Mesenchymal stem cell (in vitro differentiated cells and primary cell): ENCODE data around the gene MAP2K6.

Experiments
- DNase-seq: peaks from one replicate; pipeline ENCODE4 v3.0.0-alpha.2; 2013
- H2AFZ ChIP-seq: one replicate; pipeline ENCODE4 v1.6.1; 2013; ENCODE audit warnings: low read depth, mild to moderate bottlenecking, control low read depth, inconsistent platforms, low read length, moderate library complexity
- H2AK5ac ChIP-seq: 2 replicates; pipeline ENCODE4 v1.6.1; 2013; ENCODE audit warnings: low read length, moderate library complexity, mild to moderate bottlenecking, inconsistent platforms; ENCODE audit not compliant: severe bottlenecking
- H2BK120ac ChIP-seq: one replicate; pipeline ENCODE4 v1.6.1; 2013; ENCODE audit warnings: low read depth, mild to moderate bottlenecking, inconsistent platforms, low read length, moderate library complexity
- H2BK12ac ChIP-seq, 2 experiments: one replicate each; pipeline ENCODE4 v1.6.1; 2013; ENCODE audit warnings: inconsistent platforms in 2 of 2, low read length in 2 of 2, mild to moderate bottlenecking in 2 of 2, moderate library complexity in 2 of 2, control low read depth in 1 of 2
- H2BK15ac ChIP-seq: one replicate; pipeline ENCODE4 v1.6.1; 2013; ENCODE audit warnings: mild to moderate bottlenecking, low read depth, inconsistent platforms; ENCODE audit not compliant: poor library complexity, severe bottlenecking
- H2BK5ac ChIP-seq: 2 replicates; pipeline ENCODE4 v1.6.1; 2013; ENCODE audit warnings: low read depth, mild to moderate bottlenecking, low read length, control low read depth, inconsistent platforms; ENCODE audit not compliant: poor library complexity, severe bottlenecking
- H3K14ac ChIP-seq, 2 experiments: one replicate each; pipeline ENCODE4 v1.6.1; 2013; ENCODE audit warnings: inconsistent platforms in 2 of 2, low read length in 2 of 2, control low read depth in 1 of 2, mild to moderate bottlenecking in 1 of 2, moderate library complexity in 1 of 2
- H3K18ac ChIP-seq, 2 experiments: one replicate each; pipeline ENCODE4 v1.6.1; 2013; ENCODE audit warnings: inconsistent platforms in 2 of 2, low read length in 2 of 2, control low read depth in 1 of 2, low read depth in 1 of 2, mild to moderate bottlenecking in 1 of 2
- H3K23ac ChIP-seq, 2 experiments: one replicate each; pipeline ENCODE4 v1.6.1; 2013; ENCODE audit warnings: inconsistent platforms in 2 of 2, low read length in 2 of 2, mild to moderate bottlenecking in 2 of 2, moderate library complexity in 2 of 2, control low read depth in 1 of 2
- H3K27ac ChIP-seq: 2 replicates; pipeline ENCODE4 v1.5.1; 2013; ENCODE audit warnings: mild to moderate bottlenecking, moderate library complexity, low read length, control low read depth, inconsistent platforms; ENCODE audit not compliant: poor library complexity, severe bottlenecking
- H3K27me3 ChIP-seq, 2 experiments: 2 replicates each; pipeline versions ENCODE4 v1.6.1 to v1.7.0; 2013; ENCODE audit warnings: low read length in 2 of 2, mild to moderate bottlenecking in 2 of 2, moderate library complexity in 2 of 2, control low read depth in 1 of 2, inconsistent platforms in 1 of 2; ENCODE audit not compliant: control insufficient read depth in 1 of 2, insufficient read depth in 1 of 2
- H3K36me3 ChIP-seq, 2 experiments: 2 replicates each; pipeline versions ENCODE4 v1.6.1 to v1.7.0; 2013; ENCODE audit warnings: low read length in 2 of 2, control low read depth in 1 of 2, inconsistent platforms in 1 of 2, low read depth in 1 of 2, mild to moderate bottlenecking in 1 of 2; ENCODE audit not compliant: insufficient read depth in 2 of 2, control insufficient read depth in 1 of 2
- H3K4ac ChIP-seq, 2 experiments: one replicate each; pipeline ENCODE4 v1.6.1; 2013; ENCODE audit warnings: inconsistent platforms in 2 of 2, low read length in 2 of 2, mild to moderate bottlenecking in 2 of 2, moderate library complexity in 2 of 2, control low read depth in 1 of 2, low read depth in 1 of 2
- H3K4me1 ChIP-seq: 2 replicates; pipeline ENCODE4 v1.6.1; 2013; ENCODE audit warnings: low read depth, low read length, control low read depth; ENCODE audit not compliant: control insufficient read depth, insufficient read depth
- H3K4me2 ChIP-seq: 2 replicates; pipeline ENCODE4 v1.6.1; 2013; ENCODE audit warnings: low read length, mild to moderate bottlenecking, inconsistent platforms; ENCODE audit not compliant: poor library complexity, severe bottlenecking
- H3K4me3 ChIP-seq, 2 experiments: 2 replicates each; pipeline versions ENCODE4 v1.5.1 to v1.7.0; 2013; ENCODE audit warnings: low read length in 2 of 2, mild to moderate bottlenecking in 2 of 2, control low read depth in 1 of 2, low read depth in 1 of 2; ENCODE audit not compliant: insufficient read depth in 1 of 2
- H3K79me1 ChIP-seq: replicated peaks from 2 replicates; pipeline ENCODE4 v1.6.1; 2013; ENCODE audit warnings: mild to moderate bottlenecking, control low read depth, low read length, inconsistent platforms; ENCODE audit not compliant: poor library complexity, severe bottlenecking
- H3K9ac ChIP-seq: 2 replicates; pipeline ENCODE4 v1.7.0; 2013; ENCODE audit warnings: mild to moderate bottlenecking, low read length, moderate library complexity
- H3K9me3 ChIP-seq: 2 replicates; pipeline ENCODE4 v1.7.0; 2013; ENCODE audit warnings: mild to moderate bottlenecking, low read length; ENCODE audit not compliant: control insufficient read depth
- H4K8ac ChIP-seq: one replicate; pipeline ENCODE4 v1.6.1; 2013; ENCODE audit warnings: inconsistent platforms, mild to moderate bottlenecking, low read length, moderate library complexity
- H4K91ac ChIP-seq: one replicate; pipeline ENCODE4 v1.6.1; 2013; ENCODE audit warnings: mild to moderate bottlenecking, low read length, inconsistent platforms
- WGBS: methylation state at CpG from one replicate; pipeline ENCODE4 v1.1.7; 2013; ENCODE audit warnings: mixed read lengths; 5-methylcytosine and 5-hydroxymethylcytosine counted together

The MAP2K6 gene

GRCh38 chr17:69425978-69426377 is 11.5 kb downstream of the MAP2K6 start:
- Histone ChIP-seq H3K9me3 (no peaks in the 10 kb centered on the region), H3K79me1 (peaks cover 5% of the 10 kb centered on the region), H2BK5ac (no peak overlapping the region), H4K8ac (no peak overlapping the region), H2AK5ac (no peak overlapping the region), H2BK15ac (no peak overlapping the region), H2BK12ac (no peak overlapping the region), H2AFZ (no peak overlapping the region), H3K27me3 (no peaks in the 10 kb centered on the region), H4K91ac (no peak overlapping the region), H3K4me2 (no peak overlapping the region), H3K4ac (no peak overlapping the region), H3K14ac (no peak overlapping the region), H3K18ac (no peak overlapping the region), H3K36me3 (no peaks in the 10 kb centered on the region), H3K4me1 (peaks cover 2% of the 10 kb centered on the region), H2BK120ac (no peak overlapping the region), H3K9ac (no peak overlapping the region), H3K27ac (no peak overlapping the region), H3K4me3 (no peak overlapping the region), H3K23ac (no peak overlapping the region)
- no peak for DNase-seq
- 100% methylated on average over 1 of the region's 3 CpGs for WGBS

DNA sequence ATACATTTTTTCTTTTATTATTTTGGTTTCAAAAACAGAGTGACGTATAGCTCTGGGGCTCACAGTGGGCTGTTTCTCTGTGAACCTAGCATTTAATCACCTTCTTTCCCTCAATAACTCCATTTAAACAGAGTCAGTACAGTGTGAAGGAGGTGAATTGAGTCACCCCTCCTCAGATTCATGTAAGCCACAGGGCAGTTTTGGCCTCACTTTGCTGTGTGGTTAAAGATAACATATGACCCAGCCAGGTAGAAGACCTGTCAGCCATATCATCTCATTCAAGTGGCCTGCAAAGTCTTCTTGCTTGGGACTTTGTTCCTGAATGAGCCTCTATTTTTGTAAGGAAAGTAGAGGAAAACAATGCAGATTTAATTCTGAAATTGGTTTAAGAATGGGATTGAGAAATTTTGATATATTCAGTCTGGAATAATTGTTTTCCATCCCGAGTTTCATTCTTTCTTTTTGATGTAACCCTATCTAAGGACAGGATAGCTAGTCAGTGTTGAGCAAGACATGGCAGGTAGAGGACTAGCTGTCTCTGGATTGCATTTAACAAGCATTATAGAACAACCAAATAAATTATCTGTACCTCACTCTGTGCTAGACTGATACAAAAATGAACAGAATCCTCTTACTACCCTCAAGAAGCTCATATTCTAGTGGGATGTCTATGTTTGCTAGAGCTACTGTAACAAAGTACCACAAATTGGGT is 13.1 kb downstream of the MAP2K6 start:
- no peak for DNase-seq
- Histone ChIP-seq H3K23ac (no peak overlapping the region), H3K4me3 (no peak overlapping the region), H3K4ac (peak overlapping the region in 1 of 2 experiments; percentile 33), H3K27ac (no peak overlapping the region), H3K36me3 (no peaks in the 10 kb centered on the region), H2BK12ac (peak overlapping the region in 1 of 2 experiments; percentile 77), H4K8ac (no peak overlapping the region), H3K79me1 (peaks cover 3% of the 10 kb centered on the region), H2BK5ac (no peak overlapping the region), H2AFZ (no peak overlapping the region), H3K4me1 (peaks cover 2% of the 10 kb centered on the region), H2AK5ac (no peak overlapping the region), H3K27me3 (no peaks in the 10 kb centered on the region), H3K4me2 (no peak overlapping the region), H3K14ac (no peak overlapping the region), H4K91ac (no peak overlapping the region), H2BK120ac (no peak overlapping the region), H3K18ac (peak overlapping the region in 1 of 2 experiments; percentile 34), H2BK15ac (no peak overlapping the region), H3K9ac (no peak overlapping the region), H3K9me3 (no peaks in the 10 kb centered on the region)
- 100% methylated on average over 2 of the region's 2 CpGs for WGBS

DNA sequence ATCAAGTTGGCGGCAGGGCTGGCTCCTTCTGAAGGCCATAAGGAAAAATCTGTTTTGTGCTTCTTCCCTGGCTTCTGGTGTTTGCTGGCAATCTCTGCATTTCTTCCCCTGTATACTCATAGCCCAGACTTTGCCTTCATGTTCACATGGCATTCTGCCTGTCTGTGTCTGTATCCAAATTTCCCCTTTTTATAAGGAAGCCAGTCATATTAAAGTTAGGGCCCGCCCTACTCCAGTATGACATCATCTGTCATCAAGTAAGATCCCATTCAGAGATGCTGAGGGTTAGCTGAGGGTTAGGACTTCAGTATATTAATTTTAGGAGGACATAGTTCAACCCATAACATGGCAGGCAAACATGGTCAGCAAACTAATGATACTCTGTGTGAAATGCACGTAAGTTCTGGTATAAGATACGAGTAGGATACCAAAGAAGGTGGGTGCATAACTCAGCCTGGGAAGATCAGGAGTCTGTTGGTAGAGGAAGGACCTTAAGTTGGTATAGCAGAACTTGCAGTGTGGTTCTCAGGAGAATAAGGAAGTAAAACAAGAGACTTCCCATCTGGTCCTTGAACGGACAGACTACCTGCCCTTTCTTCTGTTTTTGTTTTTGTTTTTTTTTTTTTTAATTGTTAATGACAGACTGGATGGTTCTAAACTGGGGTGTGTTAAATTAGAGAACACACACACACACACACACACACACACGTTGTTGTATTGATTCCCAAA is 13.9 kb downstream of the MAP2K6 start:
- Histone ChIP-seq H3K4me2 (no peak overlapping the region), H3K23ac (no peak overlapping the region), H3K9ac (no peak overlapping the region), H3K27ac (no peak overlapping the region), H2AFZ (no peak overlapping the region), H2BK12ac (peak overlapping the region in 1 of 2 experiments; percentile 87), H3K79me1 (peaks cover 2% of the 10 kb centered on the region), H2BK5ac (no peak overlapping the region), H3K4me3 (no peak overlapping the region), H3K18ac (no peak overlapping the region), H2BK120ac (no peak overlapping the region), H4K8ac (no peak overlapping the region), H3K9me3 (no peaks in the 10 kb centered on the region), H3K14ac (no peak overlapping the region), H4K91ac (no peak overlapping the region), H3K27me3 (no peaks in the 10 kb centered on the region), H2BK15ac (no peak overlapping the region), H2AK5ac (no peak overlapping the region), H3K36me3 (no peaks in the 10 kb centered on the region), H3K4me1 (peaks cover 2% of the 10 kb centered on the region), H3K4ac (no peak overlapping the region)
- 89% methylated on average over 4 of the region's 6 CpGs for WGBS
- DNase-seq, result no peak

DNA sequence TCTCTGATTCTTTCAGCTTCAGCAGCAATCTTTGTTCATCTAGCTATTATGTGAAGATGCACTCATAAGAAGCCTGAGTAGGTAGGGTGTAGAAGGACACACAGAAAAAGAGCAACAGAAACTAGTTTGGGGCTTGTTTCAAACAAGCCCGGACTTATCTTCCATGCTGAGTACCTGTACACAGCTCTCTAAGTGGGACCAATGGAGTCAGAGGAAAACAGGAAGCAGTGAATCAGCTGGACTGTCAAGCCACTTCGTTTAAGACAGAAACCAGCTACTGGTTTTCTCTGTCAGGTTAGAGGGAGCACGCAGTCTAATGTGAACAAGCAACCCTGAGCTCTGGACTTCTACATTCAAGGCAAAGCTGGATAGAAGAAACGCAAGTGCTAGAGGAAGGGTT is 16.0 kb downstream of the MAP2K6 start:
- H3K14ac ChIP-seq, result no peak overlapping the region
- no peak overlapping the region for H3K27ac ChIP-seq
- no peak overlapping the region for H3K4ac ChIP-seq
- no peak overlapping the region for H2AFZ ChIP-seq
- H3K4me2 ChIP-seq, result no peak overlapping the region
- H2BK120ac ChIP-seq, result no peak overlapping the region
- H3K4me3 ChIP-seq, result no peak overlapping the region
- H2BK12ac ChIP-seq, result no peak overlapping the region
- no peak overlapping the region for H2BK15ac ChIP-seq
- peak overlapping the region; percentile 24 for H4K8ac ChIP-seq
- H2AK5ac ChIP-seq, result no peak overlapping the region
- peak overlapping the region in 1 of 2 experiments; percentile 11 for H3K18ac ChIP-seq
- no peaks in the 10 kb centered on the region for H3K36me3 ChIP-seq
- 0% methylated on average over 3 of the region's 4 CpGs for WGBS
- H3K79me1 ChIP-seq, result peaks cover 2% of the 10 kb centered on the region
- no peak overlapping the region for H3K23ac ChIP-seq
- H3K4me1 ChIP-seq, result peaks cover 4% of the 10 kb centered on the region
- peak; percentile 77 for DNase-seq
- H3K9ac ChIP-seq, result no peak overlapping the region
- H2BK5ac ChIP-seq, result no peak overlapping the region
- no peak overlapping the region for H4K91ac ChIP-seq
- no peaks in the 10 kb centered on the region for H3K9me3 ChIP-seq
- H3K27me3 ChIP-seq, result no peaks in the 10 kb centered on the region
